Activated T-cell treated with anti-CD3 and anti-CD28 coated beads for 48 hours (primary cell): Measurements from ENCODE around the gene DPH6.
"Not testable (repeated sequence)": the region's sequence is repeated elsewhere in the genome, so short reads cannot be mapped to it uniquely, and the experiment has no call there.

ENCODE experiments used
- DNase-seq: peaks from one replicate; pipeline ENCODE4 v3.0.0-alpha.2; 2020; ENCODE audit warnings: low read depth

Gene DPH6

GRCh38 chr15:35485411-35485810 lies 60.6 kb downstream of the DPH6 start:
- no peak for DNase-seq

- no peak for DNase-seq
Observed at GRCh38 chr15:35484231-35484945, 61.6 kb downstream of the DPH6 start.

GRCh38 chr15:35481992-35482391 lies 64.0 kb downstream of the DPH6 start:
- DNase-seq: no peak

- no peak for DNase-seq
Observed at GRCh38 chr15:35481064-35481463, 64.9 kb downstream of the DPH6 start.

GRCh38 chr15:35479423-35479822 lies 66.5 kb downstream of the DPH6 start:
- DNase-seq: no peak

- DNase-seq: no peak
Observed at GRCh38 chr15:35477312-35478262, 68.4 kb downstream of the DPH6 start.

GRCh38 chr15:35471024-35471423 lies 74.9 kb downstream of the DPH6 start:
- DNase-seq: no peak

- no peak for DNase-seq
Observed at GRCh38 chr15:35470441-35470840, 75.5 kb downstream of the DPH6 start.

- DNase-seq: no peak
Observed at GRCh38 chr15:35466476-35466875, 79.5 kb downstream of the DPH6 start.

- DNase-seq: no peak
Observed at GRCh38 chr15:35465783-35466182, 80.2 kb downstream of the DPH6 start.

- no peak for DNase-seq
Observed at GRCh38 chr15:35460616-35461015, 85.3 kb downstream of the DPH6 start.

- DNase-seq: no peak
Observed at GRCh38 chr15:35458176-35458856, 87.6 kb downstream of the DPH6 start.

GRCh38 chr15:35455201-35455600 lies 90.8 kb downstream of the DPH6 start:
- no peak for DNase-seq

- DNase-seq: no peak
Observed at GRCh38 chr15:35450492-35450891, 95.5 kb downstream of the DPH6 start.

GRCh38 chr15:35448294-35448693 lies 97.7 kb downstream of the DPH6 start:
- DNase-seq: no peak

- DNase-seq: no peak
Observed at GRCh38 chr15:35445891-35446290, 100.1 kb downstream of the DPH6 start.

- DNase-seq: no peak
Observed at GRCh38 chr15:35444557-35445204, 101.3 kb downstream of the DPH6 start.

GRCh38 chr15:35443376-35443775 lies 102.6 kb downstream of the DPH6 start:
- DNase-seq: no peak

GRCh38 chr15:35442742-35443141 lies 103.2 kb downstream of the DPH6 start:
- no peak for DNase-seq

GRCh38 chr15:35441279-35441678 lies 104.7 kb downstream of the DPH6 start:
- not testable (repeated sequence) for DNase-seq

GRCh38 chr15:35440265-35440664 lies 105.7 kb downstream of the DPH6 start:
- no peak for DNase-seq

- DNase-seq: no peak
Observed at GRCh38 chr15:35439291-35439690, 106.7 kb downstream of the DPH6 start.
